ENCODE data around the gene DUSP2.
"Not testable (repeated sequence)": the region's sequence is repeated elsewhere in the genome, so short reads cannot be mapped to it uniquely, and the experiment has no call there.

The DUSP2 gene

GRCh38 chr2:96163415-96163767 lies 18.2 kb upstream of the DUSP2 start:
- no peak for DNase-seq

GRCh38 chr2:96161898-96162297 lies 16.7 kb upstream of the DUSP2 start:
- DNase-seq = no peak

GRCh38 chr2:96160366-96160765 lies 15.1 kb upstream of the DUSP2 start:
- not testable (repeated sequence) for DNase-seq

GRCh38 chr2:96159084-96159830 lies 14.0 kb upstream of the DUSP2 start:
- DNase-seq = no peak

- no peak for DNase-seq
Observed at GRCh38 chr2:96158554-96158940, 13.3 kb upstream of the DUSP2 start.

- no peak for DNase-seq
Observed at GRCh38 chr2:96157649-96158553, 12.7 kb upstream of the DUSP2 start.

- DNase-seq = no peak
Observed at GRCh38 chr2:96156926-96157648, 11.8 kb upstream of the DUSP2 start.

GRCh38 chr2:96156011-96156820 lies 11.0 kb upstream of the DUSP2 start:
- no peak for DNase-seq

GRCh38 chr2:96154506-96155380 lies 9.5 kb upstream of the DUSP2 start:
- DNase-seq = no peak

- no peak for DNase-seq
Observed at GRCh38 chr2:96153991-96154431, 8.8 kb upstream of the DUSP2 start.

GRCh38 chr2:96153291-96153713 lies 8.1 kb upstream of the DUSP2 start:
- DNase-seq = no peak

GRCh38 chr2:96152304-96153161 lies 7.3 kb upstream of the DUSP2 start:
- no peak for DNase-seq

- DNase-seq = no peak
Observed at GRCh38 chr2:96151595-96152303, 6.5 kb upstream of the DUSP2 start.

GRCh38 chr2:96150791-96151594 lies 5.8 kb upstream of the DUSP2 start:
- no peak for DNase-seq

GRCh38 chr2:96150007-96150640 lies 4.9 kb upstream of the DUSP2 start:
- DNase-seq = no peak

GRCh38 chr2:96148410-96149217 lies 3.4 kb upstream of the DUSP2 start:
- peak in 12 of 56 donors; percentile 12 to 62 (median 30) for DNase-seq

All from amygdala (tissue), 56 donors.